ENCODE measurements around the gene SEMA4C. TPM values are rescaled to one million over a fixed set of nuclear protein-coding genes. Genes with fewer than 3 reads are reported as not detected.

SEMA4C gene
- total and polyA plus RNA-seq, 9 of the 15 experiments (the other 6 are each of a cell fraction or from before 2014, with no cell fraction given) = 0.32 to 59.7 (median 23.9) TPM

DNA sequence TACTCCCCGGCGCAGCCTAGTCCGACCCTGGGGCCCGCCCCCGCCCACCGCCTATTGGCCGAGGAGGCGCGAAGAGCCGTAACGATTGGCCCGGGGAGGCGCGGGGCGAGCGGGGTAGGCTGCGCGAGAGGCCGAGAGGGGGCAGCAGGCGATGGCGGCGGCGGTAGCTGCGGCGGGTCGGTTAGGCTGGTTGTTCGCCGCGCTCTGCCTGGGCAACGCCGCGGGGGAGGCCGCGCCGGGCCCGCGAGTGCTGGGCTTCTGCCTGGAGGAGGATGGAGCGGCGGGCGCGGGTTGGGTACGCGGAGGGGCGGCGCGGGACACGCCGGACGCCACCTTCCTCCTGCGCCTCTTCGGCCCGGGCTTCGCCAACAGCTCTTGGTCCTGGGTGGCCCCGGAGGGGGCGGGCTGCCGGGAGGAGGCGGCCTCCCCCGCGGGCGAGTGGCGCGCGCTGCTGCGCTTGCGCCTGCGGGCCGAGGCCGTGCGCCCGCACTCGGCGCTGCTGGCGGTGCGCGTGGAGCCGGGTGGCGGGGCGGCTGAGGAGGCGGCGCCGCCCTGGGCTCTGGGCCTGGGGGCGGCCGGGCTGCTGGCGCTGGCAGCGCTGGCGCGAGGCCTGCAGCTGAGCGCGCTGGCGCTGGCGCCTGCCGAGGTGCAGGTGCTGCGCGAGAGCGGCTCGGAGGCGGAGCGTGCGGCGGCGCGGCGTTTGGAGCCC is 53.6 kb downstream of the SEMA4C start, which contains the start of gene CNNM3 (continued):
- TF ChIP-seq HMGN3 (IDR thresholded peaks at IDR 0.05; ENCODE audit: borderline replicate concordance, extremely low read depth, insufficient read length, low read depth, low read length) (peak; percentile 50), ETS2 (tag; IDR thresholded peaks at IDR 0.05; ENCODE audit: borderline replicate concordance, poor library complexity, severe bottlenecking) (no peak), IFI16 (CRISPR knock-in tag; IDR thresholded peaks at IDR 0.05) (no peak), SIRT6 (IDR thresholded peaks at IDR 0.05; ENCODE audit: low read depth, low read length) (no peak), SAP30 (IDR thresholded peaks at IDR 0.05; ENCODE audit: borderline replicate concordance, insufficient read depth, low read depth, low read length, poor library complexity, severe bottlenecking) (peak; percentile 15), EHMT2 (IDR thresholded peaks at IDR 0.05) (no peak), ZNF507 (tag; conservative IDR thresholded peaks at IDR 0.05) (no peak), SMAD3 (CRISPR knock-in tag; conservative IDR thresholded peaks at IDR 0.05) (no peak), NR4A1 (CRISPR knock-in tag; IDR thresholded peaks at IDR 0.05) (0 out of 2 replicates have a peak, but pooled peaks have one; percentile 52), NR4A1 (tag; IDR thresholded peaks at IDR 0.05) (no peak), CEBPB (tag; IDR thresholded peaks at IDR 0.05) (no peak), PURB (CRISPR knock-in tag; IDR thresholded peaks at IDR 0.05; ENCODE audit: low read depth) (no peak), TAF15 (IDR thresholded peaks at IDR 0.05; ENCODE audit: low read depth, low read length) (no peak), GABPB1 (CRISPR knock-in tag; IDR thresholded peaks at IDR 0.05) (no peak)
- TF ChIP-seq, protein P1, sequence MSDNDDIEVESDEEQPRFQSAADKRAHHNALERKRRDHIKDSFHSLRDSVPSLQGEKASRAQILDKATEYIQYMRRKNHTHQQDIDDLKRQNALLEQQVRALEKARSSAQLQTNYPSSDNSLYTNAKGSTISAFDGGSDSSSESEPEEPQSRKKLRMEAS (CRISPR knock-in tag; IDR thresholded peaks at IDR 0.05) = peak; percentile 49; the same call in 1 of the 2 replicates
- TF ChIP-seq, protein P2, sequence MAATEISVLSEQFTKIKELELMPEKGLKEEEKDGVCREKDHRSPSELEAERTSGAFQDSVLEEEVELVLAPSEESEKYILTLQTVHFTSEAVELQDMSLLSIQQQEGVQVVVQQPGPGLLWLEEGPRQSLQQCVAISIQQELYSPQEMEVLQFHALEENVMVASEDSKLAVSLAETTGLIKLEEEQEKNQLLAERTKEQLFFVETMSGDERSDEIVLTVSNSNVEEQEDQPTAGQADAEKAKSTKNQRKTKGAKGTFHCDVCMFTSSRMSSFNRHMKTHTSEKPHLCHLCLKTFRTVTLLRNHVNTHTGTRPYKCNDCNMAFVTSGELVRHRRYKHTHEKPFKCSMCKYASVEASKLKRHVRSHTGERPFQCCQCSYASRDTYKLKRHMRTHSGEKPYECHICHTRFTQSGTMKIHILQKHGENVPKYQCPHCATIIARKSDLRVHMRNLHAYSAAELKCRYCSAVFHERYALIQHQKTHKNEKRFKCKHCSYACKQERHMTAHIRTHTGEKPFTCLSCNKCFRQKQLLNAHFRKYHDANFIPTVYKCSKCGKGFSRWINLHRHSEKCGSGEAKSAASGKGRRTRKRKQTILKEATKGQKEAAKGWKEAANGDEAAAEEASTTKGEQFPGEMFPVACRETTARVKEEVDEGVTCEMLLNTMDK (IDR thresholded peaks at IDR 0.05; ENCODE audit: borderline replicate concordance, insufficient read depth, low read depth, low read length, poor library complexity, severe bottlenecking) = peak; percentile 91
- TF ChIP-seq, protein P3, sequence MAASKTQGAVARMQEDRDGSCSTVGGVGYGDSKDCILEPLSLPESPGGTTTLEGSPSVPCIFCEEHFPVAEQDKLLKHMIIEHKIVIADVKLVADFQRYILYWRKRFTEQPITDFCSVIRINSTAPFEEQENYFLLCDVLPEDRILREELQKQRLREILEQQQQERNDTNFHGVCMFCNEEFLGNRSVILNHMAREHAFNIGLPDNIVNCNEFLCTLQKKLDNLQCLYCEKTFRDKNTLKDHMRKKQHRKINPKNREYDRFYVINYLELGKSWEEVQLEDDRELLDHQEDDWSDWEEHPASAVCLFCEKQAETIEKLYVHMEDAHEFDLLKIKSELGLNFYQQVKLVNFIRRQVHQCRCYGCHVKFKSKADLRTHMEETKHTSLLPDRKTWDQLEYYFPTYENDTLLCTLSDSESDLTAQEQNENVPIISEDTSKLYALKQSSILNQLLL (CRISPR knock-in tag; IDR thresholded peaks at IDR 0.05; ENCODE audit: borderline replicate concordance) = no peak
- TF ChIP-seq, protein P4, sequence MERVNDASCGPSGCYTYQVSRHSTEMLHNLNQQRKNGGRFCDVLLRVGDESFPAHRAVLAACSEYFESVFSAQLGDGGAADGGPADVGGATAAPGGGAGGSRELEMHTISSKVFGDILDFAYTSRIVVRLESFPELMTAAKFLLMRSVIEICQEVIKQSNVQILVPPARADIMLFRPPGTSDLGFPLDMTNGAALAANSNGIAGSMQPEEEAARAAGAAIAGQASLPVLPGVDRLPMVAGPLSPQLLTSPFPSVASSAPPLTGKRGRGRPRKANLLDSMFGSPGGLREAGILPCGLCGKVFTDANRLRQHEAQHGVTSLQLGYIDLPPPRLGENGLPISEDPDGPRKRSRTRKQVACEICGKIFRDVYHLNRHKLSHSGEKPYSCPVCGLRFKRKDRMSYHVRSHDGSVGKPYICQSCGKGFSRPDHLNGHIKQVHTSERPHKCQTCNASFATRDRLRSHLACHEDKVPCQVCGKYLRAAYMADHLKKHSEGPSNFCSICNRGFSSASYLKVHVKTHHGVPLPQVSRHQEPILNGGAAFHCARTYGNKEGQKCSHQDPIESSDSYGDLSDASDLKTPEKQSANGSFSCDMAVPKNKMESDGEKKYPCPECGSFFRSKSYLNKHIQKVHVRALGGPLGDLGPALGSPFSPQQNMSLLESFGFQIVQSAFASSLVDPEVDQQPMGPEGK (CRISPR knock-in tag; IDR thresholded peaks at IDR 0.05; ENCODE audit: borderline replicate concordance) = no peak
- TF ChIP-seq, protein P5, sequence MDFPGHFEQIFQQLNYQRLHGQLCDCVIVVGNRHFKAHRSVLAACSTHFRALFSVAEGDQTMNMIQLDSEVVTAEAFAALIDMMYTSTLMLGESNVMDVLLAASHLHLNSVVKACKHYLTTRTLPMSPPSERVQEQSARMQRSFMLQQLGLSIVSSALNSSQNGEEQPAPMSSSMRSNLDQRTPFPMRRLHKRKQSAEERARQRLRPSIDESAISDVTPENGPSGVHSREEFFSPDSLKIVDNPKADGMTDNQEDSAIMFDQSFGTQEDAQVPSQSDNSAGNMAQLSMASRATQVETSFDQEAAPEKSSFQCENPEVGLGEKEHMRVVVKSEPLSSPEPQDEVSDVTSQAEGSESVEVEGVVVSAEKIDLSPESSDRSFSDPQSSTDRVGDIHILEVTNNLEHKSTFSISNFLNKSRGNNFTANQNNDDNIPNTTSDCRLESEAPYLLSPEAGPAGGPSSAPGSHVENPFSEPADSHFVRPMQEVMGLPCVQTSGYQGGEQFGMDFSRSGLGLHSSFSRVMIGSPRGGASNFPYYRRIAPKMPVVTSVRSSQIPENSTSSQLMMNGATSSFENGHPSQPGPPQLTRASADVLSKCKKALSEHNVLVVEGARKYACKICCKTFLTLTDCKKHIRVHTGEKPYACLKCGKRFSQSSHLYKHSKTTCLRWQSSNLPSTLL (IDR thresholded peaks at IDR 0.05) = no peak
